Stimulated activated CD8-positive, alpha-beta memory T cell treated with anti-CD3 and anti-CD28 coated beads, Interleukin-4, amount 100 ng/mL, for 1 hour (primary cell): Measurements from ENCODE around the gene HHIPL1.
"Not testable (repeated sequence)": the region's sequence is repeated elsewhere in the genome, so short reads cannot be mapped to it uniquely, and the experiment has no call there.

Source experiments
- DNase-seq, 2 donors: peaks; one replicate each; pipeline ENCODE4 v3.0.0-alpha.2; 2020; ENCODE audit warnings: low read depth in 2 of 2, low spot score in 1 of 2

HHIPL1 gene

GRCh38 chr14:99633141-99633540 lies 11.8 kb upstream of the HHIPL1 start:
- no peak for DNase-seq

DNA sequence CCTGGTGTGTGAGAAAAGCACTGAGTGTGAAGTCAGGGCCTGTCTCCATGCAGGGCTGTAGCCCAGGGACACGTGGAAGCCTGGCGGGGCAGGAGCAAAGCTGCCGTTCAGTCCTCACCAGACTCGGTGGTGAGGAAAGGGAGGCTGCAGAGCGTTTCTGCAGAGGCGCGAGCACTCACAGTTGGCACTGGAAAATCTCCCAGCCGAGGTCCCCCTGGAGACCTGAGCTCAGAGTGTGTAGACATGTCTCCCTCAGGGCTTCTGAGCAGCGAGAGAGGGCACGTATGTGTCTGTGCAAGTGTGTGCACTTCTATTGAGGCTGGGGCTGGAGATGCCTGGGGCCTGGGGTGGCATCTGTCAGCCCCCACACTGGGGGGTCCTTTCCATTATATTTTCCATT lies 11.0 kb upstream of the HHIPL1 start:
- DNase-seq: no peak

- DNase-seq: no peak
Observed at GRCh38 chr14:99634443-99634842, 10.5 kb upstream of the HHIPL1 start.

DNA sequence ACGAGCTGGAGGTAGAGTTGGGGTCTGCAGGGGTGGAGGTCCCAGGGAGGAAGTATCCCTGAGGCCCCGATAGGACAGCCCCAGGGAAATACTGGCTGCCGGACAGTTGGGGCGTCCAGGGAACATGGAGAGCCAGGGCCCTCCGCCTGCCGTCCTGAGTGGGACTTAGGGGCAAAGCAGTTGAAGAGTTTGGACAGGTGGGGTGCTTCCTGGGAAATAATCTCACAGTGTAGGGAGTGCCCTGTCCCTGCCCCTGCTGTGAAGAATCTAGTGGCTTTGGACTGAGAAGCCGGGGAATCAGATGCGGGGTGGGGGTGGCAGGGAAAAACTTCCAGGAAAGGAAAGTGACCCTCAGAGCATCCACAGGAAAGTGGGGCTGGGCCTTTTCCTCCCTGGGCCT lies 9.8 kb upstream of the HHIPL1 start:
- no peak for DNase-seq

DNA sequence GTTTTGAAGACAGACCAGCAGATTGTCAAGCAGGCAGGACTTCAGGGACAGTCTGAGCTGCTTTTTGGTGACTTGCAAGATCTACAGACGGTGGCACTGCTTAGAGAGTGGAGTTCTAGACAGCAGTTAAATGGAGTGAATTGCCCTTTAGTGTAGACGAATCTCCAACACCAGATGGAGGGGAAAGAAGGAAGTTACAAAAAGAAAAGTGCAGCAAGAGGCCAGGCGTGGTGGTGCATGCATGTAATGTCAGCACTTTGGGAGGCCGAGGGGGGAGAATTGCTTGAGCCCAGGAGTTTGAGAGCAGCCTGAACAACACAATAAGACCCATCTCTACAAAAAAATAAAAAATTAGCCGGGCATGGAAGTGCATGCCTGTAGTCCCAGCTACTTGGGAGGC lies 8.4 kb upstream of the HHIPL1 start:
- DNase-seq: no peak

DNA sequence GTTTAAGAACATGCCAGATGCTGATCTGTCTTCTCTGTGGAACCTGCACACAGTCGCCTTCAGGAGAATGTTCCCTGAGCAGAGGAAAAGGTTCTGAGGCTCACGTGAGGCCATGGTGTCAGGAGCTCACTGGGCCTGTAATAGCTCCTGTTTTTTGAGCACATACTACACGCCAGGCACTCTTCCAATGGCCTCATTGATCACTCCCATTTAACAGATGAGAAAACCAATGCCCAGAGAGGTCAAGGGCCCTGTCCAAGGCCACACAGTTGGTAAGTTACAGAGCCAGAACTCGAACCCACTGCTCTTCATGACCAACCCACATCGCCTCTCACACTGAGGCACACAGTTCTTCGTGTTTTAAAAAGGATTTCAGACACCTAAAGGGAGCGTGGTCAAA lies 7.3 kb upstream of the HHIPL1 start:
- DNase-seq: no peak

- not testable (repeated sequence) for DNase-seq
Observed at GRCh38 chr14:99642771-99643170, 2.2 kb upstream of the HHIPL1 start.

DNA sequence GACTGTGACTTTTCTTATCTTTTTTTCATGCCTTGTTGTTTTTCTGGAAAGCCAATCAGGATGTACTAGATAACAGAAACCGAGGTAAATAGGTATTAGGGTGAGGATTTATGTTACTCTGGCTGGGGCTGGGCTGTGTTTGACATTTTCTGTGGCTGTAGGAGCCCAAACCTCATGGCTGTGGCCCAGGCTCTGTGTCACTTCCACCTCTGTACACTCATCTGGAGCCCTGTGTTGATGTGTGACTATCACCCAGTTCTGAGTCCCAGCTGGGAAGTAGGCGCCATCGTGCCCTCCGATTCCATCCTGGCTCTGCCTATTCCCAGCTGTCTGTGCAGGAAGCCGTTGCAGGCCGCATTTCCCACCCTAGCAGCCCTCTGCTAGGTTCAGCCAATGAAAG lies 1.6 kb upstream of the HHIPL1 start:
- DNase-seq: no peak

DNA sequence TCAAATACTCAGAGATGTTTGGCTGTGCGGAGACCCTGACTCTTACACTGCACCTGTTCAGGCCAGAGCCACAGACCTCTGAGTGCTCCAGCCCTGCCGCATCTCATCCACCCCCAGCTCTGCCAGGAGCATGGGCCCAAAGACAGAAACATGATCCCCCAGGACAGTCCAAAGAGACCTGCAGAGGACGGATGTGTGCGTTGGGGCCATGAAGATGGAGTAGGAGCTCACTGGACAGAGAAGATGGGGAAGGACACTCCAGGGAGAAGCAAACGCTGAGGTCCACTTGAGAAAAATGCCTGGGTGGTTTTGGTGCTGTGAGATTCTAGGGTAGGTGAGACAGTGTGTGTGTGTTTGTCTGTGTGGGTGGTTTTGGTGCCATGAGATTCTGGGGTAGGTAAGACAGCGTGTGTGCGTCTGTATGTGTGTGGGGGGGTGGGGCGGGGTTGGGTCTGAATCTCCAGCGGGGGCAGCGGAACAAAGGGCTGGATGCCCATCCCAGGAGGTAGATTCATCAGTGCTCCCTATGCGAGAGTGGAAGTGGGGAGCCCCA lies 818 bp upstream of the HHIPL1 start:
- DNase-seq: no peak

DNA sequence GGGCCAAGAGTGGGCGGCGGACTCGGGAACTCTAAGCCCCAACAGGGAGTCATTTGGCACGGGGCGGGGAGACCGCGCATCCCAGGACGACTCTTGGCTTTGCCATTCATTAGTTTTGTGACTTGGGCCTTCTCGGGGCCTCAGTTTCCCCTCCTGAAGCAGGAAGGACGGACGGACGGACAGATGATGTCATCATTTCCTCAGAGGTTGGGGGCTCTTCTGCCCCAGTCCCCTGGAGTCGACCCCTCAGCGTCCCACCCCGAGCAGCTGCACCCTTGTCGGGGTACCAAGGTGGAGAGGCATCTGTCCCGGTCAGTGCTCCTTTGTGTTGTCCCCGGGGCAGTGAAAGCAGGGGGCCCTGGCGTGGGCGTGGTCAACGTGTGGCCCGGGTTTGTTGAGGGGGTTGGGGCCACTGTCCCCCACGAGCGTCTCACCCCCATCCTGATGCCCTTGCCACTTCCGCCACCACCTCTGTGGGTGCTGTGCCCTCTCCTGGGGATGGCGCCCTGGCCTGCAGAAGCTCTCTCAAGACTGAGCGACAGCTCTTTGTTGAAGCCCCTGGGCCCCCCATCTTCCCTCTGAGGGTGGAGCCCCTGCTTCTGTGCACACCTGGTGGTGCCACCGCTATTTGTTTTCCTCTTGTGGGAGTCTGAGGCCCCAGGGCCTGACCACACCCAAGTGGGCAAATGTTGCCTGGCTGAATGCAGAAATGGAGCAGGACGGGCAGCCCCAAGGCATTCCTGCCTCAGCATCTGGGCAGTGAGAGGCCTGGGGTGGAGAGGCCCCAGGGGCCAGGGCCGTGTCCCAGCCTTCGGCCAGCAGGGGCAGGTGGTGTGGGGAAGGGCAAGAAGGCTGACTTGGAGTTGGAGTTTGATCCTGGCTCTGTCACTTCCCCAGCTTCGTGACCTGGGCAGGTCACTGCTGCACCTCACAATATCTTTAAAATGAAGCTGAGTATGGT lies 896 bp downstream of the HHIPL1 start:
- DNase-seq: no peak

DNA sequence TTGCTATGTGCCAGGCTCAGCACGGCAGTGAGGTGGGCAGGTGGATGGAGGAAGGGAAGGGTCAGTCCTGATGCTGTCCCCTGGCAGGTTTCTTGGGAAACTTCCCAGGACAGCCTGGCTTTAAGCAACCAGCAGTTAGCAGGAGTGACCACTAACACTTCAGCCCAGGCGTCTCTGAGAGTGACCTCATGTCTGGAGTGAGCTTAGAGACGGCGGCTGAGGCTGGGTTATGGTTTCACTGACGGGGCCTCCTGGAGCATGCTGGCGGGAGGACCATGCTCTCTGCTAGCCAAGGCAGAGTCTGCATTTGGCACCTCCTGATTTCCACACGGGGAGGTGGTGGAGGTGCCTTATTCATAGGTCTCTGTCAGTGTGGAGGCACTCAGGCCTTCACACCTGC lies 2.5 kb downstream of the HHIPL1 start:
- no peak for DNase-seq

DNA sequence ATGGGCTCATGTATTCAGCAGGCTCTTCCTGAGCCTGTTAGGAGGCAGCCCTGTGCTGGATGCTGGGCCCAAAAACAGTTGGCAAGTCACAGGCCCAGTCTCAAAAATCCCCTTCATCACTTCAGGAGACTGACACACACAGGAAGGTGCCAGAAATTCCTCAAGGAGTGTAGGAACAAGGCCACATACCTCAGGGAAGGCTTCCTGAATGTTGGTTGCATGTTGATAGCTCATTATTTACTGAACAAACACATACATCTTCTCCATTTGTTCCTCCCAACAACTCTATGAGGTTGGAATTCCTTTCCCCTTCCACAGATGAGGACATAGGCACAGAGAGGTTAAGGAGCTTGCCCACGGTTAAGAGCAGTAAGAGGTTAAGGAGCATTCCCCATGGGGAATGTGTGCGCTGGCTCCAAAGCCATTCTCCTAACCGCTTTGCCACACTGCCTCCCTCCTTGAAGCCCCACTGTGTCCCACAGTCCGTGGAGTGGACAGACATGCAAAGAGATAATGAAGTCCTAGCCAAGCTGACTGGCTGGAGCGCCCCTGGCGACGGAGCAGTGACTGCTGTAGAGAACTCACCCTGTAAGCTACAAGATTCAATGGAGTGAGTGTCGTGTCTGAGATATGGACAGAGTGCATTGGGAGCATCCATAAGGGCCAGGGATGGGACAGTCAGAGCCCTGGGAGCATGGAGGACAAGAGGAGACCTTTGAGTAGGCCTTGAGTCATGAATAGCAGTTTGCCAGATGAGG lies 3.3 kb downstream of the HHIPL1 start:
- no peak for DNase-seq

DNA sequence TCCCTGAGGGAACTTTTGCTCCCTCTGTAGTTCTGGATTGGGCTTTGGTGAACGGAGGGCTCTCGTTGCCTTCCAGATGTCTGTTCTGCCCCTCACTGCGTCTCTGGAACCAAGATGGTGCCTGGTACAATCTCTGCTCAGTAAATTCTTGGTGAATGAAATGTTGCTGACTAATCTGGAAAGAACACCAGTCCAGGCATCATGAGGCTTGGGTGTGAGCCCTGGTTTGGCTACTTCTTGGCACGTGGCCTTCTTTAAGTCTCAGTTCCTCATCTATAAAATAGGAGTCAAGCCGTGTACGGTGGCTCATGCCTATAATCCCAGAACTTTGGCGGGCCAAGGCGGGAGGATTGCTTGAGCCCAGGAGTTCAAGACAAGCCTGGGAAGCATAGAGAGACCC lies 4.3 kb downstream of the HHIPL1 start:
- no peak for DNase-seq

DNA sequence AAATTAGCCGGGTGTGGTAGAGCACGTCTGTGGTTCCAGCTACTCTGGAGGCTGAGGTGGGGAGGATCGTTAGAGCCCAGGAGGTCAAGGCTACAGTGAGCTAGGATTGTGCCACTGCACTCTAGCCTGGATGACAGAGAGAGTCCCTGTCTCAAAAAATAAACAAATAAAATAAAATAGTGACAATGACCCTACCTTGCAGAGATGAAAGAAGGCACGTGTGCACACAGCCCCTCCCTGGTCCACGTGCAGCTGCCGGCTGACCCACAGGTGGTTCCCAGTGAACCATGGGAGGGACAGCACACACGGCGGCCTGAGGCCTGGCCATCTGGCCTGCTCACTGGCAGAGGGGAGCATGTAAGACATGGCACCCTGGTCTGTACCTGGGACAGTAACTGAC lies 4.7 kb downstream of the HHIPL1 start:
- no peak for DNase-seq

DNA sequence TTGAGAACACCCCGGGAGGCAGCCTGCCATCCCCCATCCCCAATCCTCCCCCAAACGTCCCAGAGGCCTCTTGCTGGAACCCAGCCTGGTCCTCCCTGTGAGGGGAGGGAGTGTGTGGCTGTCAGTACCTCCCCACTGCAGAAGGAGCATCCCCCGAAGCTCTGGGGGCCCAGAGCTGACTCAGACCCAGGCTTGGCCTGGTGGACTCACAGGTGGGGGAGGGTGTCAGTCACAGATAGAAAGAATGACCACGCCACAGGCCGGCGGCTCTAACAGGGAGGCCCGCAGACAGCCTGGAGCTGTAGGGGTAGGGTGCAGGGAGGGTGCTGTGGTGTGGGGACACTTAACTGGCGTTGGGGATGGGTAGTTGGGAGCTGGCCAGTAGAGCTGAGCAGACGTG lies 5.3 kb downstream of the HHIPL1 start:
- no peak for DNase-seq

- DNase-seq: no peak
Observed at GRCh38 chr14:99651953-99652746, 7.2 kb downstream of the HHIPL1 start.

DNA sequence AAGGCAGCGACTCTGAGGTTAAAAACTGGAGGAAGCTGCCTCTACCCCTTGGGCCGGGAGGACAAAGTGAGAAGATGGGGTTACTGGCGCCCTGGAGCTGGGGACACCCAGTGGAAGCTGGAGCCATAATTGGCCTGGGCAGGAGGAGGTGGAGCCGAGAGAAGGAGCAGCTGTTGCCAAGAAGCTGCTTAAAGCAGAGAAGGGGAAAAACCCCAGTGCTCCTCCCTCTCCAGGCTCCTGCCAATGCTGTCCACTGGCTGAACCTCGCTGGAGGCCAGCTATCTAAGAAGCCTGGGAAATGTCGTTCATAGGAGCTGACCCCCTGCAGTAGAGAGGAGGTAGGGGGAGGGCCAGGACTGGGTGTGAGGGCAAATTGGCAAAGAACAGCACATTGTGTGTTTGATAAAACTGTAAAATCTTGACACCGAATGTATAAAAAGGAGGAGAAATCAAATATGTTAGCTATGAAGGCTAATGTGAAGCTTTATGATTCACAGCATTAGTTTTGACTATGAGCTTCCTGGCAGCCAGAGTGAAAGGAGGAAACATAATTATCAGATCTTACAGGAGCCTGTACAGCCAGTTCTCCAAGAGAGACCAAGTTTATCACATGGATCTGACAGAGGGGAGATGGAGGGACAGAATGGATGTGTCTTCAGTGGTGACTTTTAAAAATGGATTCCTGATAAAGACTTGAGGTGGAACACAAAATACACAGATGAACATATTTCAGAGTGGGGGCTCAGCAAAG lies 9.5 kb downstream of the HHIPL1 start:
- no peak for DNase-seq

DNA sequence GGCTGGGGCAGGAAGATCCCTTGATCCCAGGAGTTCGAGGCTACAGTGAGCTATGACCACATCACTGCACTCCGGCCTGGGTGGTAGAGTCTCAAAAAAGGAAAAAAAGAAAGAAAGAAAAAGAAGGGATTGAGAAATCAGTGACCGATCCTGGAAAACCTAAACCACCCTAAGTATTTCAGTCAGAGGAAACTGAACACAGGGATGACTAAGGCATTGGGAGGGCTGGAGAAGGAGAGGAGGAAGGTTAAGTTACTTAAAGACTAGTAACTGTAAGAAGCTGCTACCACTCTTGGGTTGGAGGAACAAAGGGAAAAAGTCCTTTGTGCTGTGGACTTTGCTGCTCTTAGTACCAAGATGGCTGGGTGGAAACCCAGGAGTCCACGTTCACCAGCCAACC lies 10.6 kb downstream of the HHIPL1 start:
- no peak for DNase-seq

DNA sequence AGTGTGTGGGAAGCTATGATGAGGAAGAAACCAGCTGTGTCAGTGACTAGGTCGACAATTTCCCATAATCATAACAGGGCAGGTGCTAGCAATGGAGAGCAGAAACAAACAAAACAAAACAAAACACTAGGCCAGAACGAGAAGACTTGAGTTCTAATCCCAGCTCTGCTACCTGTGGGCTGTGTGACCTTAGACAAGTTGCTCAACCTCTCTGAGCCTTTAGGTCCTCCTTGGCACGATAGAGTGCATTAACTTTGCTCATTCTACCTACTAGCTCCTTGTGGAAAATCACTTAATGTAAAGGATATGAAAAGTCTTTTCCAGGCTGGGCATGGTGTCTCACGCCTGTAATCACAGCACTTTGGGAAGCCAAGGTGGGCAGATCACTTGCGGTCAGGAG lies 11.2 kb downstream of the HHIPL1 start:
- no peak for DNase-seq

DNA sequence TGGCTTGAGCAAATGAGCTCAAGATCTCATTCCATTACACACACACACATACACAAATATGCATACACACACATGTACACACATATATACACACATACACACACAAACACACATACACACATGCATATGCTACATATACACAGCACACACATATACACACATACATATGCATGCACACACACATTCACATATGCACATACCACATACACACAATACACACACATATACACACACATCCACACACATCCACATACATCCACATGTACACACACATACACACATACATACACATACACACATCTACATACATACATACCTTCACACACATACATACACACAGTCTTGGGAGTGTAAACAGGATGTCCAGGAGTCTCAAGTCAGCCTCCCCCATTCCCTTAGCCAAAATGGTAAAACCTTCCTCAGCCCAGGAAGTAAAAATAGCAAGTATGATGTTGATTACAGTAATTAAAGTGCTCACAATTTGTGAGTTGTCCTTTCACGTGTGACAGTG lies 12.8 kb downstream of the HHIPL1 start:
- DNase-seq: no peak
